Posterior vena cava (tissue), 2 donors: Measurements from ENCODE around the gene ARMC10. TPM values are rescaled to one million over a fixed set of nuclear protein-coding genes. Genes with fewer than 3 reads are reported as not detected.
A peak's percentile ranks its signal among the peaks of the same experiment; 100 is the strongest.
"Not testable (repeated sequence)": the region's sequence is repeated elsewhere in the genome, so short reads cannot be mapped to it uniquely, and the experiment has no call there.

Source experiments
- DNase-seq: peaks from one replicate; pipeline ENCODE4 v3.0.0-alpha.2; 2020; ENCODE audit warnings: low spot score
- intact Hi-C, 2 donors: fragments of 100-400 bp; cut with DNase I; formaldehyde crosslinking; loops; one replicate each; pipeline versions ENCODE4 v1.14.1 to v1.14.2; 2022 to 2023
- long read RNA-seq, 2 donors: library from polyadenylated mRNA; unstranded; transcript quantifications; one replicate each; pipeline ENCODE4 v2.0.0, GENCODE V29; 2020 to 2021
- total RNA-seq, 2 donors: library from RNA; stranded (reverse); fragmentation: NEBNext Ultra II Directional; extraction: Animal tissue kit (Norgen Biotek cat#: 25700); gene quantifications; one replicate each; pipeline ENCODE4 v1.2.1, GENCODE V29; 2021
- donor health status: DM: yes; HTN: yes; CAD: no.
- donor health status: DM: yes; HTN: yes; CAD: no.

ARMC10 gene
- total RNA-seq = 10 to 100 TPM; 35.4 to 36.2 TPM
- long read RNA-seq, donor 1, transcript ARMC10-208 (6 exons, 2,524 nt) = major isoform, 17 of 27 reads
- long read RNA-seq, donor 1, transcript ARMC10-202 (7 exons, 2,635 nt) = minor isoform, 5 of 27 reads
- long read RNA-seq, donor 1, partial matches to known transcripts = 1 of 27 reads
- long read RNA-seq, donor 1, other reads (novel, unspliced or antisense) = 3 of 27 reads
- long read RNA-seq, donor 2, partial matches to known transcripts = 0 of 8 reads
- long read RNA-seq, donor 2, other reads (novel, unspliced or antisense) = 6 of 8 reads

DNA sequence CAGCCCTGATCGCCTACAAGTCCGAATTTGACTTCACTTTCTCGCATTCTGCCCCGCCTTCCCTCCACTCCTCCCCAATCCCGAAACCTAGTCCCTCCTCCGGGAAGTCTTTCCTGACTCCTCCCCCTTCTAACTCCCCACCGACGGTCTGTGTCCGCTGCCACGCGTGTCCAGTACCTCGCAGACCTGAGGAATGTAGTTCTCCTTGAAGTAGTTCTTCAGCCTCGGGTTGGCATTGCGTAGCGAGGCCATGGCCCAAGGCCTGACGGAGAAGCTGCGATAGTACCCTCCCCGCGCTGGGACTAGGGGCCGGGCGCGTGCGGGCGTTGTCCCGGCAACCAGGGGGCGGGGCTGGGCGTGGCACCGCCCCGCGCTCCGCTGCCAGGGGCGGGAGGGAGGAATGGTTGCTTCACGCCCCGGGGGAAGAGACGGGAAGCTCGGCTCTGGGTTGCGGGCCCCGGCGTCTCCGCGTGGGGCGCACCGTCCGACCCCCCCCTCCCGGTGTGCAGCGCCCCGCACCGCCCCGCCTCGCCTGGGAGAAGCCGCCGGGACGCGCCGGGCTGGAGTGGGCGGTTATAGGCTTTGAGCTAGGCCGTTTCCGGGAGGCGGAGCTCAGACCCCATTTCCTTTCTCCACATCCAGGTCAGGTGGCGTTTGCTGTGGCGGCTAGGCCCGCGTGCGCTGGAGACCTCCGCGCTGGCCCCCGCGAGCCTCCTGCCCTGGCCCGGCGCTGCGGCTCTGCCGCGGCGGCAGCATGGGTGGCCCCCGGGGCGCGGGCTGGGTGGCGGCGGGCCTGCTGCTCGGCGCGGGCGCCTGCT is at the start of gene ARMC10, which contains the start of gene FBXL13:
Gene ARMC10 (plus strand): TSS at position 622 of the 818 bp plus-strand sequence. CDS start 133 bp downstream, at position 755.
Gene FBXL13 (minus strand): TSS at position 278 of the 818 bp plus-strand sequence.
- intact Hi-C loops = no loop called here
- peak; percentile 96 for DNase-seq

DNA sequence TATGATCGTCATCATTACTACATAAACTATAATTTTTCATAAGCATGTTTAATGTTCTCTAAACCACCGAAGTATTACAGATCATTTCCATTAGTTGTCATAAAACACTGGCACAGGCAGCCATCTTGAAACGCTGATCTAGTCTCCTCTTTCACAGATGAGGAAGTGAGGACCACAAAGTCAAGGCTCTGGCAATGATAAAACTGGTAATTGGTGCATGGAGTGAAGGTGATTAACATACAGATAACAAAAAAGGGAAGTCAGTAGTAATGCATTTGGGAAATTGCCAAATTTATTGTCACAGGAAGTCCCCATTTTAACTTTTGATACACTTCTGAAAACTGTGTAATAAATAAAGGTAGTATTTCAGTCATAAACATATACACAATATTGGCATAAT is 49.6 kb upstream of the ARMC10 start:
- intact Hi-C loops = no loop called here
- no peak for DNase-seq

DNA sequence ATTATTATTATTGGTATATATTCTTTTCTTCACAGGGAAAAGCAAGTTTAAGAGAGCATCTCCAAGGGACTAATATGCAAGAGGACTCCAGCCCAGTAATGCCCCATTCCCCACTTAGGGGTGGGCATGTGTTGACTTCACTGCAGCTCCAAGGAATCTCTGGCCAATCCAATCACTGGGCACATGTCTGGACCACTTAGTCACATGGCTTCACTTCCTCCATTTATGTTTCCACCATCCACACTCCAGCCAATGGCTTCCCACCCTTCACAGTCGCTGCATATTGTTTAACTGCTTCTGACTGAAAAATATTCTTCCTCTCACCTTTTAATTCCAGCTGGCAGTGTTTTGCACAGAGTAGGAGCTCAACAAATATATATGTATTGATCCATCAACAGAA is 43.9 kb upstream of the ARMC10 start:
- no peak for DNase-seq
- intact Hi-C loops = no loop called here

DNA sequence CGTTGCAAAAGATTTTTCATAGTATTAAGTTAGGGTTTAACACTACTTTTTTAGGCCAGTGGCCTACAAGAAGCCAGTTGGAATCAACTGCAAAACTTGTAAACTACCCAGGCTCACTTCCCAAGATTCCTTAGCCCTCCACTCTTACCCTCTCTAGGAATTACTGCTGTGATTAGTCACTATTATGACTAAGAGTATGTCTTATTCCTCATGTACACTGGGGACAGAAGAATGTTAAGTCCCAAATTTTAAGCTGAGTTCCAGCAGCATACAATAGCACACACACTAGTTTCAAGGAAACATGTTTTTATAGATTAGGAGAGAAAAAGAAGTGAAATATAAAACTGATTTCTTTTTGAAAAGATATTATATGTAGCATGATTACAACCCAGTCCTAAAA is 43.2 kb upstream of the ARMC10 start:
- DNase-seq = no peak
- intact Hi-C loops = no loop called here

DNA sequence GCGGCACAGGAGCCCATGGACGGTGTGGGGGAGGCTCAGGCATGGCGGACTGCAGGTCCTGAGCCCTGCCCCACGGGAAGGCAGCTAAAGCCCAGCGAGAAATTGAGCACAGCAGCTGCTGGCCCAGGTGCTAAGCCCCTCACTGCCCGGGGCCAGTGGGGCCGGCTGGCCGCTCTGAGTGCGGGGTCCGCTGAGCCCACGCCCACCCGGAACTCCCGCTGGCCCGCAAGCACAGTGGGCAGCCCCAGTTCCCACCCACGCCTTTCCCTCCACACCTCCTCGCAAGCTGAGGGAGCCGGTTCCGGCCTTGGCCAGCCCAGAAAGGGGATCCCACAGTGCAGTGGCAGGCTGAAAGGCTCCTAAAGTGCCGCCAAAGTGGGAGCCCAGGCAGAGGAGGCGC is 40.6 kb upstream of the ARMC10 start:
- DNase-seq, intact Hi-C loops: not testable (repeated sequence)

DNA sequence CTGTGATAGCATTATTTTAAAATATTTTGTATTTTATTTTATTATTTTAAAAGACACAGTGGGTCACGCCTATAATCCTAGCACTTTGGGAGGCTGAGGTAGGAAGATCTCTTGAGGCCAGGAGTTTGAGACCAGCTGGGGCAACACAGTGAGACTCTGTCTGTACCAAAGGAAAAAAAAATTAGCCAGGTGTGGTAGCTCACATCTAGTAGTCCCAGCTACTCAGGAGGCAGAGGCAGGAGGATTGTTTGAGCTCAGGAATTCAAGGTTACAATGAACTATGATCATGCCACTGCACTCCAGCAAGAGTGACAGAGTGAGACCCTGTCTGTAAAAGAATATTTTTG is 37.5 kb upstream of the ARMC10 start:
- intact Hi-C loops = no loop called here
- DNase-seq = no peak

DNA sequence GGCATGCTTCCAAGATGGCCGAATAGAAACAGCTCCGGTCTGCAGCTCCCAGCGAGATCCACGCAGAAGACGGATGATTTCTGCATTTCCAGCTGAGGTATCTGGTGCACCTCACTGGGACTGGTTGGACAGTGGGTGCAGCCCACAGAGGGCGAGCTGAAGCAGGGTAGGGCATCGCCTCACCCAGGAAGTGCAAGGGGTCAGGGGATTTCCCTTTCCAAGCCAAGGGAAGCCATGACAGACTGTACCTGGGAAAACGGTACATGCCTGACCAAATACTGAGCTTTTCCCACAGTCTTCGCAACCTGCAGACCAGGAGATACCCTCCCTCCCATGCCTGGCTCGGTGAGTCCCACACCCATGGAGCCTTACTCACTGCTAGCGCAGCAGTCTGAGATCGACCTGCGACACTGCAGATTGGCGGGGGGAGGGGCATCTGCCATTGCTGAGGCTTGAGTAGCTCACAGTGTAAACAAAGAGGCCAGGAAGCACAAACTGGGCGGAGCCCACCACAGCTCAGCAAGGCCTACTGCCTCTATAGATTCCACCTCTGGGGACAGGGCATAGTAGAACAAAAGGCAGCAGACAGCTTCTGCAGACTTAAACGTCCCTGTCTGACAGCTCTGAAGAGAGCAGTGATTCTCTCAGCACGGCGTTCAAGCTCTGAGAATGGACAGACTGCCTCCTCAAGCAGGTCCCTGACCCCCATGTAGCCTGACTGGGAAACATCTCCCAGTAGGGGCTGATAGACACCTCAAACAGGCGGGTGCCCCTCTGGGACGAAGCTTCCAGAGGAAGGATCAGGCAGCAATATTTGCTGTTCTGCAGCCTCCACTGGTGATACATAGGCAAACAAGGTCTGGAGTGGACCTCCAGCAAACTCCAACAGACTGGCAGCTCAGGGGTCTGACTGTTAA is 36.9 kb upstream of the ARMC10 start:
- DNase-seq, intact Hi-C loops: not testable (repeated sequence)

DNA sequence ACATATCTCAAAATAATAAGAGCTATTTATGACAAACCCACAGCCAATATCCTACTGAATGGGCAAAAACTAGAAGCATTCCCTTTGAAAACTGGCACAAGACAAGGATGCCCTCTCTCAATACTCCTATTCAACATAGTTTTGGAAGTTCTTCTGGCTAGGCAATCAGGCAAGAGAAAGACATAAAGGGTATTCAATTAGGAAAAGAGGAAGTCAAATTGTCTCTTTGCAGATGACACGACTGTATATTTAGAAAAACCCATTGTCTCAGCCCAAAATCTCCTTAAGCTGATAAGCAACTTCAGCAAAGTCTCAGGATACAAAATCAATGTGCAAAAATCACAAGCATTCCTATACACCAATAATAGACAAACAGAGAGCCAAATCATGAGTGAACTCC is 33.1 kb upstream of the ARMC10 start:
- DNase-seq, intact Hi-C loops: not testable (repeated sequence)

DNA sequence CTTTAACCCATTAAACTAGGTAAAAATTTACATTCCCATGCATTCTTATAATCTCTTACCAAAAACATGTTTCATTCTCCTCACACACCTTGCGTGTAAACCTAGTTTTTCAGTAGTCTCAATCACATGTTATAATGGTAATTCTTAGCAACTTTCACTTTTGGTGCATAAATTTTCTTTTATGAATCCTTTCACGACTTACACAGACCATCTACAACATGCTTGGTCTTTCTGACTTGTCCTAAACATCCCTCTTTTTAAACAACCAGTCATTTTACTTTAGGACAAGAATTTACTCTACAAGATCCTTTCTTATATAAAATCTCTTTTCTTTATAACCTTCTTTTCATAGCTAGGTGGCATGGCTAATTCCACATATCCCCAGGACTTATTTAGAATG is 26.1 kb upstream of the ARMC10 start:
- DNase-seq = no peak
- intact Hi-C loops = no loop called here

DNA sequence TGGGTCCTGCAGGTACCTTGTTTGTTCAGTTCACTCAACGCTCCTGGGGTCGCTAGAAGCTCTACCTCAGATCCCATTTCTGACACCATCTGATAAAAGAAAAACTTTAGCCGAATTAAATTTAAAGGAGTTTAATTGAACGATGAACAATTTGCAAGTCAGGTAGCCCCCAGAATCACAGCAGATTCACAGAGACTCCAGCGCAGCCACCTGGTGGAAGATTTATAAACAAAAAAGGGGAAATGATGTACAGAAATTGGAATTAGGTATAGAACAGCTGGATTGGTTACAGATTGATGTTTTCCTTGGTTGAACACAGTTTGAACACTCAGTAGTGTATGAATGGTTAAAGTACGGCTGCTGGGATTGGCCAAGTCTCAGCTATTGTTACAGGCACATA is 23.4 kb upstream of the ARMC10 start:
- no peak for DNase-seq
- intact Hi-C loops = no loop called here

DNA sequence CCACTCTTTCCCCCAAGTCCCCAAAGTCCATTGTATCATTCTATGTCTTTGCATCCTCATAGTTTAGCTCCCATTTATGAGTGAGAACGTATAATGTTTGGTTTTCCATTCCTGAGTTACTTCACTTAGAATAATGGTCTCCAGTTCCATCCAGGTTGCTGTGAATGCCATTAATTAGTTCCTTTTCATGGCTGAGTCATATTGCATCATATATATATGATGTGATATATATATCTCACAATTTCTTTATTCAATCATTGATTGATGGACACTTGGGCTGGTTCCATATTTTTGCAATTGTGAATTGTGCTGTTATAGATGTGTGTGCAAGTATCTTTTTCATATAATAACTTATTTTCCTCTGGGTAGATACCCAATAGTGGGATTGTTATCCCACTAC is 18.9 kb upstream of the ARMC10 start:
- intact Hi-C loops, DNase-seq: not testable (repeated sequence)

DNA sequence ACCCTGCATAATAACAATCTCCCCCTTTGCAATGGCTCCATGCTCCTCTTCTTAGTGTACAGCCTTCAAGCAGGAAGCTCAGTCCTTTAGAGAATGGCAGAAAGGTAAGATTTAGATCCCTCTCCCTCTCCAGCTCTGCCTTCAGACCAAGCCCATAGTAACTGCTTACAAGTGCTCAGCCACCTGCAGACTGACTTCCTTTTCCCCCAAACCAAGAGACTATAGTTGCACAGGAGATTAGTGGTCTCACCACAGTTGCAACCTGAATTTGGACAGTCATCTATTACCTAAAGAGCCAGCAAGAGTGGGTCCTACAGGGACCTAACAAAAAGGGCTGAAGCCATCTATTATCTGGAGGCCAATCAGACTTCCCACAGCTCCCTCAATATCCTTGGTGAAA is 16.8 kb upstream of the ARMC10 start:
- DNase-seq = no peak
- intact Hi-C loops = no loop called here

DNA sequence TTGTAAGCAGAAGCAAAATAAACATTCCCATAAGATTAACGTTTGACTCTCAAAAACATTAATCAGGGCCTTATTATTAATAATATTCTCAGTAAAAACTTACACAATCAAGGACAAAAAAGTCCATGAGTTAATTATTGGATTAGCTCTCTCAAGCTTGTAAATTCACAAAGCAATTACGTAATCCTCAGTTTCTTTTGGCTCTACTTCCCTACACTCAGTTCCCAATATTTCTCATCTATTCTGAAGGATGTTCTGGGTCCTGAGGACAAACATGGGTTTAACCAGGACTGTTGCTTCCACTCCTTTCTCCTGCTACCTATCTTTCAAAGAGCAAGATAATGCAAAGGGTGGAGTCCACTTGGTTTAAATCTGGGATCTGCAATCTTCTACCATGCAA is 15.5 kb upstream of the ARMC10 start:
- intact Hi-C loops = no loop called here
- DNase-seq = no peak

DNA sequence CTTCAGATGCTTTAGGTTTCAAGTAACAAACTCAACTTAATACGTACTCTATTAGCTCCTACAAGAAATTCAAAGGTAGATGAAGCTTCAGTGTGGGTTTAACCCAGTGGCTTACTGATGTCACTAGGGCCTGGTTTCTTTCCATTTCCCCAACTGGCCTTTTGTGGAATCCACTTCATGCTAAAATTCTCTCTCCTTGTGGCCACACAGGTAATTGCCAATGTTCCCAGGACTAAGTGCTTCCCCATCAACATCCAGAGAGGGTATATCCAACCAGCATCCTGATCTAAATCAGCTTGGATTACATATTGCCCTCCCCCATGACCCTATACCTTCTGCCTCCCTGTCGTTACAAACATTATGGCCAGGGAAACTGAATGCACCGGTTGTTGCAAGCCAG is 11.0 kb upstream of the ARMC10 start:
- intact Hi-C loops = no loop called here

DNA sequence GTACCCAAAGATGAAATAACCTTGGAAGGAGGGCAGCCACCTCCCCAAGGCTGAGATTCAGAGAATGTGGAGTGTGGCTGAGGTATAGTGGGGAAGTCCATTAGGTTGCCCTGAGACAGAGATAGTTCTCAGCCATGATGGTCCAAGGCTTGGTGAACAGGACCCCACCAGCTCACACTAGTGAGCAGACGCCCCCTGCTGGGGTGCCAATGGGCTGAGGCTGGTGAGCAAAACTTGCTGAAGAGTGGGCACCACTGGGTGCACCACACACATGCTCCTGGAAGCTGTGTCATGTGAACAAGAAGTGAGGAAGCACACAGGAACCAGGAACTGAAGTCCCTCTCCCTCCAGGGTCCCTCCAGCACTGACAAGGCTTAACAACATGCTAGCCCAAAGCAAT is 9.3 kb upstream of the ARMC10 start:
- no peak for DNase-seq
- intact Hi-C loops = no loop called here

More for the DNA sequence above, 11.0 kb upstream of the ARMC10 start:
- DNase-seq = no peak

DNA sequence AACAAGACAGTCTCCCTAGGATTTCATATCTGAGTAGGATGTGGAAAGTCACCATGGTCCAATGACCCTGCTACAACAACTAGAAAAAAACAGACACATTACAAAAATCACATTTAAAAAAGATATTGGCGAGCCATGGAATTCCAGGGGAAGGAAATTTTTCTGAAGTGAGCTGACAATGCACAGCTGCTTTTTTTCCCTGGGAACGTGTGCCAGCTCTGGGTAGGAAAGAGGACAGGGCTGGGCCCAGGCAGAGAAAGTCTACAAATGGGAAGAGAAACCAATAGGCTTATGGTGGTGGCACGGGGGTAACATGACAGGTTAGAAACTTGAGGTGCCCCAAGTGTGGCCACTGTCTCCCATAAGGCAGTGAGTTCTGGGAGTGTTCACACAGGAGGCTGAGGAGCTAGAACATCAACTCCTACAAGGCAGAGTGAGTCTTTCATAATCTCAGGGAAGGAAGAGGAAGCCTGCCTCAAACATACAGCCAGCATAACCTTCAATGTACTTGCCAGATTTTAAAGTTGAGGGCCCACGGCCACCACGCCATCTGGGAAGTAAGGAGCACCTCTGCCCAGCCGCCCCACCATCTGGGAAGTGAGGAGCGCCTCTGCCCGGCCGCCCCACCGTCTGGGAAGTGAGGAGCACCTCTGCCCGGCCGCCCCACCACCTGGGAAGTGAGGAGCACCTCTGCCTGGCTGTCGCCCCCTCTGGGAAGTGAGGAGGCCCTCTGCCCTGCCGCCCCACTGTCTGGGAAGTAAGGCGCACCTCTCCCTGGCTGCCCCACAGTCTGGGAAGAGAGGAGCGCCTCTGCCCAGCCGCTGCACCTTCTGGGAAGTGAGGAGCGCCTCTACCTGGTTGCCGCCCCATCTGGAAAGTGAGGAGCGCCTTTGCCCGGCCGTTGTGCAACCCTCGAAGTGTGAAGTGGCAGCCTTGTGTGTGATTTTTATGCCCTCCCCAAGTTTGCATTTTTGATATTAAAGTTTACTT is 6.2 kb upstream of the ARMC10 start:
- intact Hi-C loops = no loop called here
- no peak for DNase-seq

DNA sequence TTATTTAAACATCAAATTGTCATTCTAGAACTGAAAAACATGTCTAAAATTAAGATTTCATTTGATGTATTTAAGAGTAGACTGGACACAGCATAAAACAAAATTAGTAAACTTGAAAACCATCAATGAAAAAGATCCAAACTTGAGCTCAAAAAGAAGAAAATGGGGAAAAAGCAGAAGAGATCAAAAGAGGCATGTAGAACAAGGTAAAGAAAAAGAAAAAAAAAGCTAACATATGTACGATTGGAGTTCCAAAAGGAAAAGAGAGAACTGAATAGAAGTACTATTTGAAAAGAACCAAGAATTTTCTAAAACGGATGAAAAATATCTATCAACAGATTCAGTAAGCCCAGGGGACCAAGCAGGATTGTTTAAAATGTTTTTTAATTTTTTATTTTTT is 3.9 kb upstream of the ARMC10 start:
- intact Hi-C loops = no loop called here
- DNase-seq = no peak

DNA sequence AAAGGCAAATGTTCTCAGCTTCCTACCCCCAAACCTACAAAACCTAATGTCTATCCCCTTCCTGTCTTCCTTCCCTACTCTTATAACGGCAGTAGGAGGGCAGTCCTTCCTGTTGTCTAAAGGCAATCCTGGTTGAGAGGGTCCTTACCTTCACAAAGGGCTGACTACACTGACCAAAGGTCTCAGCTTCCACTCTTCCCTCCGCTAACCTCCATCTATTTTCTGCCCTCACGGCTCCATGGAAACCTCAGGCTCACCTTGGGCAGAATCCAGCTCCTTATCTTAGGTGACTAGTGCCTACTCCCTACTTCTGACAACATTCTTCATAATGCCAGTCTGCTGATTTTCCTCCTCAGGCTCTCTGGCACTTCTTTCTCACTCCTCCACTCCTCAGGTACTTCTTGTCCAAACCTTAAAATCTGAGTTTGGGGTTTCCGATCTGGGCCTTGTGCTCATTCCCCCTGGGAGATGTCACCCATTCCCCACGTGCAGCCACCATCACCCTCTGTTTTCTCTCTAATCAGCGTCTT is 886 bp upstream of the ARMC10 start:
- DNase-seq = no peak
- intact Hi-C loops = no loop called here
